HL-60 (cell line): ENCODE data around the gene MNAT1.

ENCODE experiments used
- DNase-seq, 2 experiments: peaks; one replicate each; pipeline ENCODE4 v3.0.0-alpha.2; 2010 to 2020; ENCODE audit warnings: low read depth in 1 of 2, low spot score in 1 of 2
- H3K27ac ChIP-seq: fragments of 250-450 bp; sonication (Bioruptor Pico); replicated peaks from 2 replicates; pipeline ENCODE4 v1.5.1; 2020; ENCODE audit warnings: mild to moderate bottlenecking, moderate library complexity
- H3K27me3 ChIP-seq: fragments of 250-450 bp; sonication (Bioruptor Pico); 2 replicates; pipeline ENCODE4 v1.5.1; 2021; ENCODE audit warnings: mild to moderate bottlenecking, moderate library complexity; ENCODE audit not compliant: insufficient read depth, poor library complexity, severe bottlenecking
- H3K4me3 ChIP-seq: replicated peaks from 2 replicates; pipeline ENCODE4 v1.5.1; 2011; ENCODE audit warnings: mild to moderate bottlenecking, control low read depth, low read length; ENCODE audit not compliant: insufficient read depth
- CTCF ChIP-seq: IDR thresholded peaks from one replicate; pipeline ENCODE4 v1.5.1; 2011; ENCODE audit warnings: low read length, control low read depth, inconsistent platforms; ENCODE audit not compliant: insufficient read depth
- GABPA ChIP-seq: IDR thresholded peaks from 2 replicates; pipeline ENCODE4 v1.6.1; 2012; ENCODE audit warnings: low read depth
- POLR2AphosphoS5 ChIP-seq: IDR thresholded peaks from 2 replicates; pipeline ENCODE4 v1.6.1; 2012; ENCODE audit warnings: low read depth
- REST ChIP-seq: IDR thresholded peaks from 2 replicates; pipeline ENCODE4 v1.6.1; 2012; ENCODE audit warnings: low read depth; ENCODE audit not compliant: insufficient replicate concordance
- SPI1 ChIP-seq: IDR thresholded peaks from 2 replicates; pipeline ENCODE4 v1.6.1; 2012; ENCODE audit warnings: low read depth, mild to moderate bottlenecking, borderline replicate concordance

MNAT1 gene

GRCh38 chr14:60695327-60695726 is 39.2 kb upstream of the MNAT1 start:
- Histone ChIP-seq H3K27ac (no peak overlapping the region), H3K27me3 (no peaks in the 10 kb centered on the region), H3K4me3 (no peak overlapping the region)
- DNase-seq = no peak
- TF ChIP-seq SPI1 (peak; percentile 93), POLR2AphosphoS5 (no peak)

- no peak for DNase-seq
- H3K27ac ChIP-seq = no peak overlapping the region
- no peaks in the 10 kb centered on the region for H3K27me3 ChIP-seq
- TF ChIP-seq REST (no peak), SPI1 (no peak), POLR2AphosphoS5 (no peak), GABPA (no peak), CTCF (no peak)
- H3K4me3 ChIP-seq = no peak overlapping the region
Observed at GRCh38 chr14:60700598-60700997, 34.0 kb upstream of the MNAT1 start.

- Histone ChIP-seq H3K4me3 (no peak overlapping the region), H3K27ac (no peak overlapping the region), H3K27me3 (no peaks in the 10 kb centered on the region)
- peak; percentile 92 for TF ChIP-seq SPI1
- TF ChIP-seq POLR2AphosphoS5 = no peak
- no peak for DNase-seq
Observed at GRCh38 chr14:60705100-60705499, 29.5 kb upstream of the MNAT1 start.

- Histone ChIP-seq H3K27me3 (no peaks in the 10 kb centered on the region), H3K4me3 (no peak overlapping the region), H3K27ac (no peak overlapping the region)
- no peak for TF ChIP-seq CTCF
- no peak for TF ChIP-seq GABPA
- no peak for TF ChIP-seq REST
- no peak for TF ChIP-seq SPI1
- no peak for TF ChIP-seq POLR2AphosphoS5
- no peak for DNase-seq
Observed at GRCh38 chr14:60707858-60708257, 26.7 kb upstream of the MNAT1 start.

GRCh38 chr14:60710494-60710893 is 24.1 kb upstream of the MNAT1 start:
- DNase-seq = no peak
- TF ChIP-seq POLR2AphosphoS5 (no peak), GABPA (no peak), REST (no peak), CTCF (no peak), SPI1 (no peak)
- no peak overlapping the region for H3K27ac ChIP-seq
- H3K27me3 ChIP-seq = no peaks in the 10 kb centered on the region
- H3K4me3 ChIP-seq = no peak overlapping the region
